Omental fat pad (tissue), 4 donors: ENCODE data around the gene RAB11FIP3. TPM values are rescaled to one million over a fixed set of nuclear protein-coding genes. Genes with fewer than 3 reads are reported as not detected.

ENCODE experiments used
- ATAC-seq: fragments of 150-250 bp; one replicate; pipeline ENCODE4 v1.9.1; 2016; ENCODE audit warnings: mild to moderate bottlenecking, moderate library complexity; ENCODE audit not compliant: low FRiP score
- DNase-seq: peaks from one replicate; pipeline ENCODE4 v3.0.0-alpha.2; 2019; ENCODE audit warnings: low spot score
- CTCF ChIP-seq, 3 donors: fragments of 450-650 bp; IDR thresholded peaks; one replicate each; pipeline ENCODE4 v1.5.1; 2016 to 2017; ENCODE audit warnings: antibody characterized with exemption in 3 of 3, mild to moderate bottlenecking in 3 of 3, moderate library complexity in 2 of 3
- total RNA-seq, 4 donors: library from RNA; depleted of rRNA; stranded (reverse); fragments of >200 nt; gene quantifications; one replicate each; pipeline ENCODE4 v1.1.0, GENCODE V29; 2016

RAB11FIP3 gene
- total RNA-seq, 4 donors from 2014 or later = 24.9 to 52.2 (median 48.7) TPM

GRCh38 chr16:528111-529011 lies 102.9 kb downstream of the RAB11FIP3 start:
- ATAC-seq (peak; percentile 52), DNase-seq (peak; percentile 50)
- no peak for TF ChIP-seq CTCF (IDR thresholded peaks at IDR 0.05)

- ATAC-seq (no peak), DNase-seq (no peak)
- TF ChIP-seq CTCF (IDR thresholded peaks at IDR 0.05) = no peak
Observed at GRCh38 chr16:529012-529575, 103.6 kb downstream of the RAB11FIP3 start.

DNA sequence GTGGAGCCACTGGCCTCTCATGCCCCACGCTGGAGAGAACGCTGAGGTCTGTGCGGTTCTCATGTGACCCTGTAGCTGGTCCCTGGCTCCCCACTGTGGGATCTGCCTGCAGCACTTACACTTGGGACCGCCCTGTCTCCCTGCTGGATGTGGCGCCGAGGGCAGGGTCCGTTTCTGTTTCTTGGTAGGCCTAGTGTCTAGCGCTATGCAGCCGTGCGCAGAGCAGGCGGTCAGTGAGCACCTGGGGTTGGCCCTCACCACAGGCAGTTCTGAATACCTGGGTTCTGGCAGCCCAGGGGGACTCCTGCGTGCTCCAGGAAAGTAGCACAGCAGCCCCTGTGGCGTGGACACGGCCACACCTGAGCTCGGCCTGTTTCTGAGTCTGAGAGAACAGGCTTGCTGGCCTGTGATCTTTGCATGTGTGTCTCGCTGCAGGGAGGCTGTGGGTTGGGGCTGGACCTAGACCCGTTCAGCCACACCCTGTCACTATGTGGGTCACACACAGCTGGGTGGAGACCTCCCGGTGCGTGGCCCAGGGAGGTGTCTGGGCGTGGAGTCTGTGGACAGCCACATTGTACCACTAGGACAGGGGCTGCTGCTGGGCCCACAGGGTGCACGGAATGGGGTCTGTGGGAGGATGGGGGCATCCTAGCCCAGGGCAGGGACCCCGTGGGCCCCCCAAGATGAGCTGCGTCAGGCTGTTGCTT lies 104.8 kb downstream of the RAB11FIP3 start:
- DNase-seq (no peak), ATAC-seq (no peak)
- no peak for TF ChIP-seq CTCF (IDR thresholded peaks at IDR 0.05)

- no peak for TF ChIP-seq CTCF (IDR thresholded peaks at IDR 0.05)
- no peak for DNase-seq
- no peak for ATAC-seq
Observed at GRCh38 chr16:531494-532125, 106.2 kb downstream of the RAB11FIP3 start.

- DNase-seq (no peak), ATAC-seq (no peak)
- no peak for TF ChIP-seq CTCF (IDR thresholded peaks at IDR 0.05)
Observed at GRCh38 chr16:533391-534123, 108.1 kb downstream of the RAB11FIP3 start.

- ATAC-seq (no peak), DNase-seq (no peak)
- TF ChIP-seq CTCF (IDR thresholded peaks at IDR 0.05) = no peak
Observed at GRCh38 chr16:534135-534534, 108.7 kb downstream of the RAB11FIP3 start.
